Right renal pelvis (tissue), 4 donors: ENCODE measurements around the gene HNRNPA0. TPM values are rescaled to one million over a fixed set of nuclear protein-coding genes. Genes with fewer than 3 reads are reported as not detected.

Experiments used
- polyA plus RNA-seq, 4 donors: library from polyadenylated mRNA; unstranded; fragments of 120-200 nt; gene quantifications; one replicate each; pipeline ENCODE4 v1.2.1, GENCODE V29; 2013; ENCODE audit not compliant: insufficient read length in 4 of 4

HNRNPA0 gene
- polyA plus RNA-seq, 4 donors, result 68.2 to 81.1 (median 77.2) TPM

Other genes starting within 250 kb of the HNRNPA0 start
- gene KLHL3, start 18.3 kb downstream of the HNRNPA0 start, polyA plus RNA-seq, result 10 to 100 TPM; 13.5 to 18.8 (median 18.4) TPM
- gene MYOT, start 113.5 kb upstream of the HNRNPA0 start, polyA plus RNA-seq, result 1 to 10 TPM; 1.4 to 1.7 (median 1.6) TPM
- gene PKD2L2, start 135.1 kb upstream of the HNRNPA0 start, polyA plus RNA-seq, result under 1 TPM; 0.25 to 0.41 (median 0.31) TPM